IPS DF 4.7 (cell line): Measurements from ENCODE around the gene ALDH3A2.
A peak's percentile ranks its signal among the peaks of the same experiment; 100 is the strongest.
"Not testable (repeated sequence)": the region's sequence is repeated elsewhere in the genome, so short reads cannot be mapped to it uniquely, and the experiment has no call there.

Experiments used
- DNase-seq: peaks from one replicate; pipeline ENCODE4 v3.0.0-alpha.2; 2013; ENCODE audit warnings: low spot score; ENCODE audit errors: extremely low read depth

The ALDH3A2 gene

DNA sequence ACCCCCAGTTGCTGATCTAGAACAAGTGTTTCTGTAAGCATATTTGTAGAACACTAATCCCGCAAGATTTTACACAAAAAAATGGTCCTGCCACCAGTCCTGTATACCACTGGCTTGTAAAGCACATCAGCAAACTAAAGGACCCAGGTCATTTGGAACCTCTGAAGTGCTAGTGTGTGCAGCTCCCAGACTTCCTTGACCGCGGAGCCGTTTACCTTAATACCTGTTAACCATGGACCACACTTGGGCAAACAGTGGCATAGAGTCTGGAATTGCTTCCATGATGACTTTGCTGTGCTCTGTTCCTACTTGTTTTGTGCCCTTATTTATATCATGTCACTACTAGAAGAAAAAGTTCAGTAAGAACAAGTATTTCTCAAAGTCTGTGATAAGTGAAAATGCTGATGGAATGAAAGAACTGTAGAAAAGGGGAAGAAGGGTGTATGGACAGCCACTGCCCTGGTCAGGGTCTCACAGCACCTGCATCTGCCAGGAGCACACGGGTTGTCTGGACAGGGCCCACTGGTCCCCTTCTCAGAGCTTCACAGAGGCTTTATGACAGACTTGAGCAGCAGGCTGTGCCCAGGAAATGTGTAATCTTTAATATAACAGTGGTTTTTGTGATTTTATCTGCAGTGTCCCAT lies 29.3 kb downstream of the ALDH3A2 start:
- DNase-seq, result peak; percentile 14

DNA sequence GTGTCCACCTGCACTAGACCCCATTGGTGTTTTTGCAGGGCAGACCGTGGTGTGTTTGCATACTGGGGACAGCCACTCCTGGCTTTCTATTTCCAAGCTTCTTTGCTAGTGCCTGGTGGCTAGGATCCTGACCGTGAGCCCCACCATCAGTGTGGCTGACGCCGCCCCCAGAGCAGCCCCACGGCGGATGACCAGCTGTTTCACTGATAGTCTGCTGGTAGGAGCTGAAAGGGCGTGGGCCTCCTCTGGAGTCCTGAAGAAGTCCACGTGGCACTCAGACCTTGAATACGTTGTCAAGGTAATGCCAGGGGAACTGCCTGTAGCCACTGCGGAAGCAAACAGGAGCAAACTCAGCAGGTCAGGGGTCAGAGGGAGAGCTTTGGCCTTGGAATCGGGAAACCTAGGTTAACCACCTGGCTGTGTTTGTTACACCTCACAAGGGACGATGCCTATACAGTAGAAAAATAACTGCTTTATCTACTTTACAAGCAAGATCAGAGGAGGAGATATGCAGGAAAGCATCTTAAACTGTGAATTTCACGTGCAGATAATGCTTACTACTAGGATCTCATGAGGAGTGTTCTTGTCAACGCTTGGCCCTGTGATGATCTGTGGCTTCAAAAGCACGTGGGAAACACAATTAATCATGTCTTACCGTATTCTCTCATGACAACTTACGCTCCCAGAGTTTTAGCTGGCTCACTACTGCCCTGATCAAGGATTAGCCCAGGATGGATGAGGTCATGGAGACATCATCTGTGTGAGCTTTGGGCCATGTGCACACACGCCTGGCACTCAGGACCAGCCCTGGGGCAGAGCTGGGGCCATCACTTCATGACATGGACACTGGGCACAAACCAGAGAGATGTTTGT lies 30.3 kb downstream of the ALDH3A2 start:
- no peak for DNase-seq

GRCh38 chr17:19683117-19683516 lies 34.6 kb downstream of the ALDH3A2 start:
- DNase-seq, result no peak

DNA sequence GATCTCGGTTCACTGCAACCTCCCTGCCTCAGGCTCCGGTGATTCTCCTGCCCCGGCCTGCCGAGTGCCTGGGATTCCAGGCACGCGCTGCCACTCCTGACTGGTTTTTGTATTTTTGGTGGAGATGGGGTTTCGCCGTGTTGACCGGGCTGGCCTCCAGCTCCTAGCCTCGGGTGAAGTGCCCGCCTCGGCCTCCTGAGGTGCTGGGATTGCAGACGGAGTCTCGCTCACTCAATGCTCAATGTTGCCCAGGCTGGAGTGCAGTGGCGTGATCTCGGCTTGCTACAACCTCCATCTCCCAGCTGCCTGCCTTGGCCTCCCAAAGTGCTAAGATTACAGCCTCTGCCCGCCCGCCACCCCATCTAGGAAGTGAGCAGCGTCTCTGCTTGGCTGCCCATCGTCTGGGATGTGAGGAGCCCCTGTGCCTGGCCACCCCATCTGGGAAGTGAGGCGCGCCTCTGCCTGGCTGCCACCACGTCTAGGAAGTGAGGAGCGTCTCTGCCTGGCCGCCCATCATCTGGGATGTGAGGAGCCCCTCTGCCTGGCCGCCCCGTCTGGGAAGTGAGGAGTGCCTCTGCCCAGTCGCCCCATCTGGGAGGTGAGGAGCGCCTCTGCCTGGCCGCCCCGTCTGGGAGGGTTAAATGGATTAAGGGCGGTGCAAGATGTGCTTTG lies 36.5 kb downstream of the ALDH3A2 start:
- not testable (repeated sequence) for DNase-seq

DNA sequence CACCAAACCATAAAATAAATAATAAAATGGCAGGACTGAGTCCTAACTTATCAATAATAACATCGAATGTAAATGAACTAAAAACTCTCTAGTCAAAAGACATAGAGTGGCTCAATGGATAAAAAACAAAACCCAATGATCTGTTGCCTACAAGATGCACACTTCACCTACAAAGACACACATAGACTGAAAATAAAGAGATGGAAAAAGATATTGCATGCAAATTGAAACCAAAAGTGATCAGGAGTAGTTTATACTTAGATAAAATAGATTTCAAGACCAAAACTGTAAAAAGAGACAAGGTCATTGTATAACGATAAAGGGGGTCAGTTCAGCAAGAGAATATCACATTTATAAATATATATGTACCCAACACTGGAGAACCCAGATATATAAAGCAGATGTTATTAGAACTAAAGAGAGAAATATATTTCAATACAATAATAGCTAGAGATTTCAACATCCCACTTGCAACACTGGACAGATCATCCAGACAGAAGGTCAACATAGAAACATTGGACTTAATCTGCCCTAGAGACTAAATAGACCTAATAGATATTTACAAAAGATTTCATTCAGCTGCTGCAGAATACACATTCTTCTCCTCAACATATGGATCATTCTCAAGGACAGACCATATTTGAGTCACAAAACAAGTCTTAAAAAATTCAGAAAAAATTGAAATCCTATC lies 38.0 kb downstream of the ALDH3A2 start:
- no peak for DNase-seq

DNA sequence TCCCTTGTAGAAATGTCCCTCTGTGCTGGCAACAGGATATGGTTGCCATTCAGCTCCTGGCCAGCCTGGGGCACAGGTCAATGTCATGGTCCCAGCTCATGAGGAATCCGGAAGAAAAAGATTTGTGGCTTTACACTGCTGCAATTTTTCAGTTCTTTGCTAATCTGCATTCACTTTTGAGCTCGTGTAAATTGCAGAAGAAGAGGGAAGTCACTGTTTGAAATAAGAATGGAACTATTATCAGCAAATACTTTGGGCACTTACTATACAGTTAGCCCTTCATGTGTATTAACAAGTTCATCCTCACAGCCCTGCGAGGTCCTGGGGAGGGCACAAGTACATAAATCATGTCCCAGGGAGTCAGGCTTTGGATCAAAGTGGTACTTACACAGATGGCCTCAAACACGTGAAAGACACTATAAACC lies 53.7 kb downstream of the ALDH3A2 start:
- DNase-seq, result no peak

DNA sequence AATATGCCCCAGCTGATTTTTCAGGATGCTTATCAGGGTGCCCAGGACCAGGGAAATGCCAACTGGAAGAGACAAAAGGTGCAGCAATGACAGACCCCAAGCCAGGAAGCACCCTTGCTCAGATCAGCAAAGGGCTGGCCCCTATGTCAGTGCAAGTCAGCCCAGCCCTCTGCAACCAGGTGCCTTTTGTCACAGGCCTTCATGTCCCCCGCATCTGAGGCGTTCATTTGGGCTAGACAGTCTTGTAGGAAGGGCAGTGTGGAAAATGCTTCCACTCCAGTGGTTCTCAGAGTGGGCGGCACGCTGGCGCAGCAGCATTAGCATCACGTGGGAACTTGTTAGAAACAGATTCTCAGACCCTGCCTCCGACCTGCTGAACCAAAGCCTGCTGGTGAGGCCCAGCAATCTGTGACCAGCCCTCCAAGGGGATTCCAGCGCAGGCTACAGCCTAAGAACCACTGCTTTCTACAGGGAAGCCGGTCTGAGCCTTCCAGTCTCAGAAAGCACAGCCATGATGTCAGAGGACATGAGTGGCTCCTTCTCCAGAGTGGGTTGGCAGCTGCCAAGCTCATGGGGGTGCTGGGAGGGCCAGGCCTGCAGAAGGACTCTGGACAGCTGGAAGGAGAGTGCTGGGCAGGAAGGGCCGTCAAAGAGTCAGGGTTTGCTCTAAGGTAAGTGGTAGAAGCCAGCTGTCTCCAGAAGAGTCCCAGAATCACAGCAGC lies 54.7 kb downstream of the ALDH3A2 start:
- DNase-seq, result no peak

DNA sequence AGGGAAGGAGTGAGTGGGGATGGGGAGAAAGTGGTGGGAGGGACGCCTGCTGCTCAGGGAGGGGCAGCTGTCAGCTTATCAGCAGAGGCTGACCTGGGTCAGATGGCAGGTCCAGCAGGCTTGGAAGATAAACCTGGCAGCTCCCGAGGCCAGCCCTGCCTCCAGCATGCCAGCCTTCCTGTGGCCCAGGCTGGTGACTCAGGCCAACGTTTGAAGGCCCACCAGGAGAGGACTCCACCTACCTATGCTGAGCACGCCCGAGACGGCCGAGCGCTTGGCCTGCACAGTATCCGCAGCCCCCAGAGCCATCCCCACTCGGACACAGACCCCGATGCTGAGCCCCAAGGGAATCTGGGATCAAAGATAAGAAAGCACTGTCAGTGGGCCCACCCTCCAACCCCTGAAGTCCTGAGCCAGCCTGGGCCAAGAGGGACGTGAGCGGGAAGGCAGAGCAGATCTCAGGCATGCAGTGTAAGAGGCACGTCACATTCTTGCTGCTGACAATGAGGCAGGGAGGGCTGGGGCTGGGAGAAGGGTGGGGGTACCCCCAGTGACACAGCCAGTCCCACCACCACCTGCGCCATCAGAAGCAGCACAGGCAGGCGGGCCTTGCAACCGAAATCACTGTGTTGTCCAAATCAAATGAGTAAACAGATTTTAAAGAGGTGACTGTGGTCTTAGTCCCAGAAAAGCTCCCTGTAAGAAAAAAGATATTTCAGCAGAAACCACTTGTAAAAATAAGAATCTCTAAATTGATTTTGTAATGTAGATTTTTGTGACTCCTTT lies 55.5 kb downstream of the ALDH3A2 start:
- DNase-seq, result no peak

DNA sequence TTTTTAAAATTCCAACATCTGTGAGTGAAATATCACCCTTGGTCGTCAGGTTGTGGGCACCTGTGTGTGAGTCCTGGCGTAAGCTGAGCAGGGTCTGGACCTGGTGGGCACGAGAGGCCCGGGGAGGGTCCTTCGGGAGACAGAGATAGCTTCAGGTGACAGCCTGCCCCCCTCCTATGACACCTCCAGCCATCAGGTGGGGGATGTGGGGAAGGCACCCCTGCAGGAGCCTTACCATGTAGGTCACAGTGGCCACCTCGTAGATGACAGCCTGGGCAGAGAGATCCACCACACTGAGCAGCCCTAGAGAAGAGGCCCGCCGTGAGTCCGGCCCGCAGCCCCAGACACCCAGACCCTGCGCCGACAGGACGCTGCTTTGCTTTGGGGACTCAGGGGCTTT lies 56.6 kb downstream of the ALDH3A2 start:
- DNase-seq, result no peak

- no peak for DNase-seq
Observed at GRCh38 chr17:19705771-19706770, 57.5 kb downstream of the ALDH3A2 start.

DNA sequence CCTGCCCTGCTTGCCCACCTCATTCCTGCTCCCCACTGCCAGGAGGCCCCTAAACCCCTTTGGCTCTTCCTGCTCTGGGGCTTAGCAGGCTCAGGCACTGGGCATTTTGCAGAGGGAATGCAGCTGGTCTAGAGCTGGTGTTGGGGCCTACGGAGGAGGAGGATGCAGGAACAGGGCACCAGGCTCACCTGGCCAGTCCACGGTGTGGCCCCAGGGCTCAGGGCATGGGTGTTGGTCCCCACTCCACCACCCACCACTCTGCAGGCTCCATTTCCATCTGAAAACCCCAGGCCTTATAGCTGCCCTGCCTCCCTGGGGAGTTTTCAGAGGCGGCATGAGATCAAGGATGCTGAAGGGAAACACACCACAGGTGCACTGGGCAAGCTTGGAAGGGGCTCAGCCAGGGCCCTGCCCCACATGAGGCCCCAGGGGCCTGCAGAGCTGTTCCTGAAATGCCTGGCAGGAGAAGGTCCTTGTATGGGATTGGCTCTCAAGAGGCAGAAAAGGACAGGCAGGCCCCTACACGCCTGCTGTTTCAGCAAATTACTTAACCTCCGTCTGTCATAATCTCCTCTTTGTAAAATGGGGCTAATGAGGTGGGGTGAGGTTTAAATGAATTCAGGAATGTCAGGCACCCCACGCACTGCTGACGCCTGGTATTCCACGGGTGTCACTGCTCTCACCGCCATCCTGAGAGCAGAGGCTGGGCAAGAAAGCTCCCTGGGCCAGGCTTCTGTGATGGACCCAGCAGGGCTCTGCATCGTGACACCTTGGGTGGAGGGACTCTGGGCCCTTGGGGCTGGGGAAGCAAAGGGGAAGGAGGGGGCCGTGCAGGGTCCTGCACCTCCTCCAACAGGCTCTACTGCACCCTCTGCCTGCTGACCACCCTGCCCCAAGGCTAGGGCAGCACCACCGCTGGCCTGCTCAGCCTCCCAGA lies 58.5 kb downstream of the ALDH3A2 start:
- no peak for DNase-seq

- no peak for DNase-seq
Observed at GRCh38 chr17:19707728-19708221, 59.2 kb downstream of the ALDH3A2 start.

DNA sequence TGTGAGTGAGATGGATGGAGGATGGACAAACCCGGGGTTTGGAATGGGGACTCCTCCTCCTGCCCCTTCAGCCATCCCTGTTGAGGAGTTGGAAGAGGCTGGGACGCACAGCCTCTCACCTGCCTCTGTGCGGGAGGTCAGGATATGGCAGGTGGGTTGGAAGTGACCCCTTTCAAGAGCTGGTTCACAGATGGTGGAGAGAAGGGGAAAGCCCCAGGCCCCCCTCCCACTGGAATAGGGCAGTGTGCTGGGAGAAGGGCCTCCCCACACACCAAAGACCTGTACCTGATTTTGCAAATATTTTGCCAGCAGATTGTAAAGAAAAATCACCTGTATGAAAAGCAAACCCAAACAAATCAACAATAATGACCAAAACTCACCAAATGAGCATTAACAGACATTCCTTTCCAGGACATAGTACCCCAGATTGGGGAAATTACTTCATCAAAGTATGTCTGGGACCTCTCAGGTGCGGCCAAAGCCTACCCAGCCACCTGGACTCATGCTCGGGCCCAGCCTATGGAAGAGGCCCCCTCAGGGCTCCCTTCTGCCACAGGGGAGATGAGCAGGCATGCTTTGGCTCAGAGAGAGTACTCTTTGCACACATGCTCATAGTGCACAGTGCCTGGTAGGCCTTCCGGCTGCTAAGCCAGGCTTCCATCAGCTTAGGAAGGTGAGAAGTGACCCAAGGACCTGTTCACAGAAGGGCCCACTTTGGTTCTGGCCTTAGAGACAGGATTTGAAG lies 60.1 kb downstream of the ALDH3A2 start:
- DNase-seq, result no peak

DNA sequence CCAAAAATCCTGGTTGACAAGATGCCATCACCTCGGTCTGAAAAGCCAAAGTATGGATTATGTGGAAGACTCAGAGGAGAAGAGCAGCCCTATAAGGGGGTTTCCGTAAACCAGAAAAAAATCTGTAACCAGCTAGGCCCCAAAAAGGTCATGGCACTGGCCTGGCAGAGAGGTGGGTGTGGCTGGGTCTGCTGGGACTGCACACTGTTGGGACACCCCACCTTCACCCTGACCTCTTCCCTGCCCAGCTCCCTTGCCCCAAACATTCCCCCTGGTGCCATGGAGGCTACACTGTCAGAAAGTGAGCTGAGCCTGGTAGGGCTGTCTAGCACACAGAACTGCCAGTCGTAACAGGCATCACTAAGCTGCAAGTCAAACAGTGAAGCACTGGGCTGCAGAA lies 61.3 kb downstream of the ALDH3A2 start:
- DNase-seq, result no peak

GRCh38 chr17:19712436-19713004 lies 64.0 kb downstream of the ALDH3A2 start:
- no peak for DNase-seq

DNA sequence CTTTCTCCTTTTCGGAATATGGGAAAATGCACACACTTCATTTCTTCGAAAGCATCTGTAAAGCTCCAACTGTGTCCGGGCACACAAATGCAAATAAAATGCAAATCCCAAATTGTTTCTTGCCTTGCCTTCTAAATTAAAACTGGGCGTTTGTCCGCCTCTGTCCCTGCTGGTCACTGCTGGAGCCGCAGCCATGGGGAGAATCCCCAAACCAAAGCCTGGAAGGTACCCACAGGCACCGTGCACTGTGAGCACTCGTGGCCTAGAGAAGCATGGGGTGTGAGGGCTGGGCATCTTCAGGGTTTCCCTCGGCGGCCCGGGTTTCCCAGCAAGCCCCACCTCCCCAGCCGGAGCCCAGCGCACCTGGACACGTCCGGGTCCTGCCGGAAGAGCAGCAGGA lies 64.9 kb downstream of the ALDH3A2 start:
- DNase-seq, result no peak

DNA sequence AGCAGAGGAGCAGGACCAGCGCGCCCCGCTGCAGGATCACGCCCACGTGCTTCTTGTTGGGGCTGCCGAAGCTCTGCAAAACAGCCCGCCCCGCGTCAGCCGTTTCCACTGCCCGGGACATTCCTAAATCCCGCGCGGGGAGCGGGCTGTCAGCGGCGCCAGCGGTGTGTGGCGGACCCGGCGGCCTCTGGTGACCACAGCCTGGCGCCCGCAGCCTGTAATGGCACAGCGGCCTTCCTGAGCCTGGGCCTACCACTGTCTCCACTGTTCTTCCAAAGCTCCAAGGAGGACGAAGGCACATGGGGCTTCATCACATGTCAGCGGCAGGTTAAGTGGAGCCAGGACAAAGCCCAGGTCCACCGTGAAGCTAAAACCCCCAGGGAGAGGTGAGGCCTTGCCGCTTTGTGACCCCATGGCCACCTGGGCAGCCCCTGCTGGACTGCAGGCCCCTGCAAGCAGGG lies 65.4 kb downstream of the ALDH3A2 start:
- DNase-seq, result no peak
